ENCODE measurements around the gene TMEM125.

Gene TMEM125

DNA sequence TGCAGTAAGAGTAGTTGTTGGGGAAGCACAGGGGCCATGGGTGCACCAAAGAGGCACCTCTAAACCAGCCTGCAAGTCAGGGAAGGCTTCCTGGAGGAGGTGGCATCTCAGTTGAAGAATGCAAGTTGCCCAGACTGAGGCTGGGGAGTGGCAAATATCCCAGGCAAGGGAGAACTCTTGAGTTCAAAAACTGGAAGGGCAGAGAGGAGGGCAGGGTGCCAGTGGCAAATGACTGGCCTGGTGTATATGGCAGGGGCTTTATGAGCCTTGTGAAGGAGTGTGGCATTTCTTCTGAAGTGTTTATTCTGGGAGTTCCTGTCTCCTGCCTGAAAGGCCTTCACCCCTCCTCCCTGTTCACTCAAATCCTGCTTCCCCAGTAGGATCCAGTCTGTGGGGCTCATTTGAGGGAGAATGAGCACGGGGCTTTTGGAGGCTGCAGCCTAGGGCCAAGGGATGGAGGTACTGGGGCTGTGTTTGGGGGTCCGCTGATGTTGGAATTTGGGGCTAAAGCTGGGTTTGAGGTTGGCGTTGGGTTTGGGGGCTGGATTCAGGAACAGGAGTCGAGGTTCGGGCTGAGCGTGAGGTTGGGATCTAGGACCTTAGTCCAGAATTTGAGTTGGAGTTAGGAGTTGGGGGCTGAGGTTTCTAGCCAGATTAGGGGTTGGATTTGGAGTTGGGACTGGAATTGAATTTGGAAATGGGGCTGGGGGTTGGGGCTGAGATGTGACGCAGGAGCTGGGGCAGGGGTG is at the start of gene TMEM125:
TMEM125 (plus strand) TSS at position 357 of the 749 bp plus-strand sequence. CDS start 2,740 bp downstream, outside the sequence.
- TF ChIP-seq GATA3 (IDR thresholded peaks at IDR 0.05; ENCODE audit: low read depth, low read length) (no peak), GATA2 (IDR thresholded peaks at IDR 0.05; ENCODE audit: low read depth, low read length) (no peak)

DNA sequence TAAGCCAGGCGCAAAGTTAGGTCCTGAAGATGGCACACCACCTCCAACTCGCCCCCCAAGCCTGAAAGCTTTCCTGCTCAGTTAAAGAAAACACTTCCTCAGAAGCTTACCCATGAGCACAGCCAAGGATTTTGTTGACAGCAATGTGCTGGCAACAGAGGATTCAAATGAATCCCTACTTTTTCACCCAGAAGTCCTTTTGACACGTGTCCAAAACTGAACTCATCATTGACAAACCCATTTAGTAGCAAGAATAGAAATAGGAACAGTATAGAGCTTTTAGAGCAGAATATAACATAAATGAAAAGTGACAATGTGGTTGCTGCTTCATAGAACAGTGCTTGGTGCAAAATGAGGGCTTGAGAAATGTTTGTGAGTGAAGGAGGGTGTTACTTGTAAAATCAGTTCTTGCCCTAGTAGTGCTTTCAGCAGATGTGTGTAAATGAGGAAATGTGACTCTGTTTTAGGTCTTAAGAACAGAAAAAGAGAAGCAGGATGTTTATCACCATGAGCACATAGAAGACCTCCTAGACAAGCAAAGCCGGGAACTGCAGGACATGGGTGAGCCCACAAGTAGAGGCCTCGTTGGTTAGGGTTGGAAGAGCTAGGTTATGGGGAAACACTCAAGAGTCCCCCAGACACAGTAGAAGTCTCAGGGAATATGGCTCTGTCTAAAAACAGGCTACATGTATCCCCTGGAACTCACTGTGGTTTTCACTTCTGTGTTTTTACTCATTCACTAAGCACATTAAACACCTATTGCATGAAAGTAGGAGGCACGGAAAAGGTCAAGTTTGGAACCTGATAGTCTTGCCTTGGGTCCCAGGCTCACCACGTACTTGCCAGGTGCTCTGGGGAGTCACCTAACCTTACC is 48.6 kb upstream of the TMEM125 start:
- TF ChIP-seq GATA2 (IDR thresholded peaks at IDR 0.05; ENCODE audit: low read depth, low read length), result no peak
- no peak for TF ChIP-seq GATA3 (IDR thresholded peaks at IDR 0.05; ENCODE audit: low read depth, low read length)

DNA sequence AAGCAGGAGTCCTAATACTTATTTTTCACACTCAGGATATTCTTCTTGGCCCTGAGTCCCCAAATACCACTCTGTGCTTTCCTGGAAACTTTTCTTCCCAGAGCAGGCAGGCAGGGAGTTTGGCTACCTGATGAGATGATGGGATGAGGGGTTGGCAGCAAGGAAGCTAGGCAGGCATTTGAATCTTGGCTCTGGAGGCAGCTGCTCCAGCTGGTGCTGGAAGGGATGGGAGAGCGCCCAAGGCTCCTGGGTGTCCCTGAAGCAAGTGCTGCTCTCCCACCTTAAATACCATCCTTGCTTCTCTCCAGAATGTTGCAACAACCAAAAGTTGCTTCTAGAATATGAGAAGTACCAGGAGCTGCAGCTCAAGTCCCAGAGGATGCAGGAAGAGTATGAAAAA is 48.0 kb upstream of the TMEM125 start:
- no peak for TF ChIP-seq GATA3 (IDR thresholded peaks at IDR 0.05; ENCODE audit: low read depth, low read length)
- no peak for TF ChIP-seq GATA2 (IDR thresholded peaks at IDR 0.05; ENCODE audit: low read depth, low read length)

DNA sequence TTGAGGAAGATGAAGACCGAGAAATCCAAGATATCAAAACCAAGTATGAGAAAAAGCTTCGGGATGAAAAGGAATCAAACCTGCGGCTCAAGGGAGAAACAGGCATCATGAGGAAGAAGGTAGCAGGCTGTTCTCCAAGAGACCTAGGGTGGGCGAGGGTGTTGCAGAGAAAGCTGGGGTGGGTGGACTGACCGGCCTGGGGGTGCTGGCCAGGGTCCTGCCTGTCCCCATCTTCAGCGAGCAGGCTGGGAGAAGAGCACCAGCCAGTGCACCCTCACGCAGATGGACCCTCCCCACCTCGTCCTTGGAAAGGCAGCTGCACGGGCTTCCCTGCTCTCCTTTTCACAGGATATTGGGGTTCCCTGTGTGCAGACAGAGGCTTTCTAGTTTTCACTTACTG is 46.9 kb upstream of the TMEM125 start:
- TF ChIP-seq GATA2 (IDR thresholded peaks at IDR 0.05; ENCODE audit: low read depth, low read length), result no peak

DNA sequence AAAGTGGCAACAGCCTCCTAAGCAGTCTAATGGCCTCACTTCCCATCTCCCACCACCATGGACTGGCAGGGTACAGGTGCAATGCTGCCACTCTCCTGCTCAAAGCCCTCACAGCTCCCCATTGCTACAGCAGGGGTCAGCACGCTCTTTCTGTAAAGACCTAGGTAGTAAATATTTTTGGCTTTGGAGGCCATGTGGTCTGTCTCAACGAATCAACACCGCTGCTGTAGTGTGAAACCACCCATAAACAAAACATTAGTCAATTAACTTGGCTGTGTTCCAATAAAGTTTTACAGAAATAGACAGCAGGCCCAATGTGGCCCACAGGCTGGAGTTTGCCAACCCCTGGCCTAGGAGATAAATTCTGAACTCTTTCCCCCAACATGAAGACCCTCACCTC is 44.6 kb upstream of the TMEM125 start:
- TF ChIP-seq GATA2 (IDR thresholded peaks at IDR 0.05; ENCODE audit: low read depth, low read length) (no peak), GATA3 (IDR thresholded peaks at IDR 0.05; ENCODE audit: low read depth, low read length) (no peak)

DNA sequence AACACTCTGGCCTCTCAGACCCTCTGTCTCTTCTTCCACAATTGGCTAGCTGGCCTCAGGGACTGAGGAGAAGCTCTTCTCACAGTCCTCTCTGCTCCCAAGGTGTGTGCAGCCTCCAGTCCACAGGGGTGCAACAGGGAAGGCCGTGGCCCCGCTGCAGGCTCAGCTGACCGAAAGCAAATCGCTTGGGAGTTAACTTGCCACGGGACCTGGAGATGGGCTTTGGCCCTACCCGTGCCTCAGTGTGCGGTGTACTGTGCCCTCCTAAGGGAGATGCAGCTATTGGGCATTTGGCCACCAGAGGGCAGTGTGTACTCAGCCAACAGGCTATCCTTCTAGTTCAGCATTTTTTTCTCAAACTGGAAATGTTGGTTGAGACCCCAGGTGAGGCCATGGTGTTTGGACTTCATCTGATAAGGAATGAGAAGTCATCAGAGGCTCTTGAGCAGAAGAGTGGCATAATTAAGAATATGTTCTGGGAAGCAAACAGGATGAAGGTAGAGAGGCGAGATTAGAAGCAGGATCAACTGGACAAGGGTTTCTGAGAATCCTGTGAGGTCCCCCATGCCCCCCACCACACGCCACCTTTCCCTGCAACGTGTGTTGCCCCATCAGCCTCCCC is 42.5 kb upstream of the TMEM125 start:
- TF ChIP-seq GATA3 (IDR thresholded peaks at IDR 0.05; ENCODE audit: low read depth, low read length) (no peak), GATA2 (IDR thresholded peaks at IDR 0.05; ENCODE audit: low read depth, low read length) (no peak)

DNA sequence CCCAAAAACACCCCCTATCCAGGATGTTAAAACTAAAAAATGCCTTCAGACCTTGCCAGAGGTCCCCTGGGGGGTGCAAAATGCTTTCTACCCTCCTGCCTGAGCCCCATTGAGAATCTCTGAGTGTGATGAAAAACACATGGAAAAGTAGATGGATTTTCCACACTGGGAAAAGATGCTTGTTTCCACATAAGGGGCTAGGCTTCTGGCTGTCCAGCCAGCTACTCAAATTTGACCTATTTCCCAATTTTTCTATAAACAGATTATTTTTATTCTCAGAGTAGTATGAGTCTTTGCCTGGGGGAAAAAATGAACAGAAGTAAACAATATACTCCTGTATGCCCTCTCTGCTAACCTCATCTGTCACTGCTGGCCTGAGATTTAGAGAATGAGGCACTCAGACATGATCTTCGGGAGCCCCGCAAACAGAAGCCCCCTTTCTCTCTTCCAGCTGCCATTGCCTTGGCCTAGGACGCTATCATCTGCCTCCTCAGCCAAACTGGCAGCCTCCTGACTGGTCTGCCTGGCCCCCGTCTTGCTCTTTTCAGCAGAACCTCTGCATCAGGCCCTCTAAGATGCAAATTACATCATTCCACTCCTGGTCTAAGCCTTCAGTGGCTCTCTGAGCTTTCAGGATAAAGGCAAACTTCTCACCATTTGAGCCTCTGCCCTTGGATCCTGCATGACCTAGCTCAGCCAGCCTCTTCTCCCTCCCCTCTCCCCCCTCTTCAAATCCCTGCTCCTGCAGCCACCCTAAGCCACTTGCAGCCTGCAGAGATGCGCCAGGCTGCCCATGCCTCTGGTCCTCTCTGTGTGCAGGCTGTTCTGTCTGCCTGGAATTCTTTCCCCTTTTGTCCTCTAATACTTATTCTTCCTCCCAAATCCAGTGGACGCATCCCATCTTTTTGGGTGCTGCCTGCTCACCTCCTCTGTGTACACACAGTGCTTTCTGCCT is 39.7 kb upstream of the TMEM125 start:
- no peak for TF ChIP-seq GATA3 (IDR thresholded peaks at IDR 0.05; ENCODE audit: low read depth, low read length)
- no peak for TF ChIP-seq GATA2 (IDR thresholded peaks at IDR 0.05; ENCODE audit: low read depth, low read length)

DNA sequence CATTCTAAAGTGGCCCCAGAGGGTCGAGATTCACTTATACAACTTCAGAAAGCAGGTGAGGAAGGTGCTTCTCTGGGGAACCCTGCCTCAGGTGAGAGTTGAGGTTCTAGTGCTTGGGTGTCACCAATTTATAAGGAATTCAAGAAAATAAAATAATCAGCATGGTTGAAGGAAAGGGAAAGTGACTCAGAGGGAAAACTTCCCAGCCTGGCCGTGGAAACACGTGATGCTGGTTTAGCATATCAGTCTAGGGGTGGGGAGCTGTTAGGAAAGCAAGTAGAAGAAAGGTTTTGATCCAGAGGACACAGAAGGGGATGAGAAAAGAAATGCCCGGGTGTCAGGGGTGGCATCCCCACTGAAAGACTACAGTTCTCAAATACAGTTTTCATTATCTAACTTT is 37.7 kb upstream of the TMEM125 start:
- TF ChIP-seq GATA3 (IDR thresholded peaks at IDR 0.05; ENCODE audit: low read depth, low read length), result no peak
- no peak for TF ChIP-seq GATA2 (IDR thresholded peaks at IDR 0.05; ENCODE audit: low read depth, low read length)

DNA sequence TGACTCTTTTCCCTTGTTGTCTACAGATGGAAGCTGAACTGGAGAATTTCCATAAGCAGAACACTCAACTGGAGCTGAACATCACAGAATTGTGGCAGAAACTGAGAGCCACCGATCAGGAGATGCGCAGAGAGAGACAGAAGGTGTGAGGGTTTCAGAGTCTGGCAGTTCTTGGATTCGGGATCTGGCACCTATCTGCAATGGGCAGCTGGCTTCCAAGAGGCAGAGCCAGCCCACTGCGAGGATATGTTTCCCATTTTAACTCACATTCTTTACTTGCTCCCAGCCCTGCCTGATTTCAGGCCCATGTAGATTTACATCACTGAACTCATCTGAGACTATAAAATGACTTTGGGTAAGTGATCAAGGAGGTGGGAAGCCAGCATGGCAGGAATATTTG is 37.3 kb upstream of the TMEM125 start:
- TF ChIP-seq GATA3 (IDR thresholded peaks at IDR 0.05; ENCODE audit: low read depth, low read length), result no peak
- TF ChIP-seq GATA2 (IDR thresholded peaks at IDR 0.05; ENCODE audit: low read depth, low read length), result no peak

DNA sequence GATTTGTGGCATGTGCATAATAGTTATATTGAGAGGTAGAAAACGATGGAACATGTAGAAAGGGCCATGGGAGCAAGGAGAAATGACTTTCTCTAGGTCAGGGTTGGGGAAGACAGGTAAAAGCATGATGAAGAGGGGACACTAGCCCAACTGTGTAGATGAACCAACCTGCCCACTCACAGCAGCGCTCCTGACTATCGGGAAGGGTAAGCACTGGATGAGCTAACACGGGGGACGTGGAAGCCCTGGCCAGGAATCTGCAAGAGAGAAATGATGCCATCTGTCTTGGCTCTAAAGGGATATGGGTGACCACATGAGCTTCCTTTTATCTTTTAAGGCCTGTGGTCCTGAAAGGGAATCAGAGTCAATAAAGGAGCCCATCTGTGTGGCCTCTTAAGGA is 36.2 kb upstream of the TMEM125 start:
- TF ChIP-seq GATA3 (IDR thresholded peaks at IDR 0.05; ENCODE audit: low read depth, low read length) (no peak), GATA2 (IDR thresholded peaks at IDR 0.05; ENCODE audit: low read depth, low read length) (no peak)

DNA sequence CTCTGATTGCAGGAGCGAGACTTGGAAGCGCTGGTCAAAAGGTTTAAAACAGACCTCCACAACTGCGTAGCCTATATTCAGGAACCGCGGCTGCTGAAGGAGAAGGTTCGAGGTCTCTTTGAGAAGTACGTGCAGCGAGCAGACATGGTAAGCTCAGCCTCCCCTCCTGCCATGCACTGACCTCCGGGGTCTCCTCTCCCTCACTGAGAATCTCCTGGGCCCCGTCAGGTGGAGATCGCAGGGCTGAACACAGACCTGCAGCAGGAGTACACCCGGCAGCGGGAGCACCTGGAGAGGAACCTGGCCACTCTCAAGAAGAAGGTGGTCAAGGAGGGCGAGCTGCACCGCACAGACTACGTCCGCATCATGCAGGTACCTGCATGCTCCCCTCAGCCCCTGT is 35.5 kb upstream of the TMEM125 start:
- no peak for TF ChIP-seq GATA3 (IDR thresholded peaks at IDR 0.05; ENCODE audit: low read depth, low read length)
- no peak for TF ChIP-seq GATA2 (IDR thresholded peaks at IDR 0.05; ENCODE audit: low read depth, low read length)

DNA sequence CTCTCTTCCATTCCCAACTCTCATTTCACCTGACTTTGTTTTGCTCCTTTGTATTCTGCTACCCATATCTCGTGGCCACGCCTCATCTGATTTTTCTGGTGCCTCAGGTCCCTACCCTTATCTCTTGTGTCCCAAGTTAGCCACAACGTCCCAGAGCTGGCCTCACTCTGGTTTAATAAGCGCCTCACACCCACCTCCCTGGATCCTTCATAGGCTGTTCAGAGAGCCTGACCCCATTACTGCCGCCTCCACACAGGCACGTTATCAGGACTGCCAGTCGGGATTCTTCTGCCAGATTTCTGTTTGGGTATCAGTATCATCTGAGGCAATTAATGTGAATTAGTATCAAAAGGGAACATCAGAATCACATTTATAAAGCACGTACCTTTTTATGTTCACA is 34.7 kb upstream of the TMEM125 start:
- no peak for TF ChIP-seq GATA3 (IDR thresholded peaks at IDR 0.05; ENCODE audit: low read depth, low read length)
- no peak for TF ChIP-seq GATA2 (IDR thresholded peaks at IDR 0.05; ENCODE audit: low read depth, low read length)

DNA sequence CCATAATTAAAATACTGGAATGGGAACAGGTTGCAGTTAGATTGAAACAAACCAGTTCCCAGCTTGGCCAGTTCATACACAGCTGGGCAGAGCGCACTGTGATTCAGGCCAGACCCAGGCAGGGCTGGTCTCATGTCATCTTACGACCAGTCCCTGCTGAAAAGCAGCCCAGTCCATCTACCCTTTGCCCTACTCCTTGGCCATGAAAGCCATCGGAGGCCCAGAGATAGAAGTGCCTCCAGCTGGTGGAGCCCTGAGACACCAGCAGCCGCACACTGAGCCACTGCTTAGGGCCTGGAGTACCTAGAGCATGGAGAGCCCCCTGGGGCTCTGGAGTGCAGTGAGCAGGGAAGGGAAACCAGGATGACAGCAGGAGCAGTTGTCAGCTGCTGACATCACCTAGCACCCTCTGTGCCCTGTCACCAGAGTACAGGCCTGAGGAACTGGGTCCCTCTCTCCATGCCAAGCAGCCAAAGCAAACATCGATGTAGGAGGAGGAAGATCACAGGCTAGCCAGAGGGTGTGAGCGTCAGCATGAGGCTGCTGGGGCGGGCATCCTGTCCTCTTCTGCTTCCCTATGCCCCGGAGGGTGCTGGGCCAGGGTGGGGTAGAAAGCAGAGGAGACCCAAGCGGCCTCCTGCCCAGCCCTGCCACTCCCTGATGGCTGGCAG is 34.2 kb upstream of the TMEM125 start:
- TF ChIP-seq GATA2 (IDR thresholded peaks at IDR 0.05; ENCODE audit: low read depth, low read length) (no peak), GATA3 (IDR thresholded peaks at IDR 0.05; ENCODE audit: low read depth, low read length) (no peak)
